Measurements from ENCODE around the gene IFNA7.
A peak's percentile ranks its signal among the peaks of the same experiment; 100 is the strongest.
"Not testable (repeated sequence)": the region's sequence is repeated elsewhere in the genome, so short reads cannot be mapped to it uniquely, and the experiment has no call there.

IFNA7 gene

GRCh38 chr9:21202105-21202504 lies at the start of gene IFNA7:
IFNA7 (minus strand) TSS chr9:21202205; CDS start chr9:21202165, 40 bp downstream.
- DNase-seq, result not testable (repeated sequence)

GRCh38 chr9:21251638-21252037 lies 49.6 kb upstream of the IFNA7 start:
- DNase-seq, result no peak

DNA sequence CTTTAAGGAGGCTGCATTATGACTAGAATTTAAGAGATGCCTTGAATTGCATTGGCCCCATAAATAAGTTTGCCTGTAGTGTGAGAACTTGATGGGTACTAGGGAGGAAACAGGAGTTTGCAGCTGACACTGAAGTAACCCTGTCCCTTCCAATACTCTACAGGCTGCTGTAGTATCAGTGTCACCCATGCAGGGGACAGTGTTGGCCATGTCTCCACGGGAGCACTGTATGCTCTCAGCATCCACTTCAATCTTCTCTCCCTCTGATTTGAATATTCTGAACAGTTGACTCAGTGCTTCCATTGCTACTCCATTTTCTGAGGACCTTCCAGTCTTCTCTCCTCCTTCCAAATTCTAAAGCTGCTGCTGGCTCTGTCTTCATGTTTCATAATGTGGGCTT lies 49.2 kb upstream of the IFNA7 start:
- no peak for DNase-seq

DNA sequence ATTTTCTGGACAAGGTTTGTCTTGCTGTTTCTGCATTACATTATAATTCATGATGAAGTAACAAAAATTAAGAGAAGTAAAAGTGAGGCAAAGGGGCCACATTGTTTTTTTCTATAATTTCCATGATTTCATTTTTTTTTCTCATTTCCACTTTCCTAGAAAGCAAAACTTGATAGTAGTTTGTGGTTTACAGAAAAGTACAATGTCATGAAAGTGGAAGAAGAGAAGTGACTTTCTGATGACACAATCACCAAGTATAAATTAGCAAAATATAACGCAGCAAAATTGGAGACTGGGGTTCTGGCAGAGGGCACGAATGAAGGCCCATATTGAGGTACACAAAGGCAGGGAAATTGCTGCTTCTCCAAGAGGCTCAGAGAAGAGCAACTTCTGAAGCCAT lies 42.8 kb upstream of the IFNA7 start:
- no peak for DNase-seq

GRCh38 chr9:21239911-21240310 lies 37.9 kb upstream of the IFNA7 start, which contains the start of gene IFNA14:
IFNA14 (minus strand) TSS chr9:21240005; CDS start chr9:21239935, 70 bp downstream.
- DNase-seq, result no peak

DNA sequence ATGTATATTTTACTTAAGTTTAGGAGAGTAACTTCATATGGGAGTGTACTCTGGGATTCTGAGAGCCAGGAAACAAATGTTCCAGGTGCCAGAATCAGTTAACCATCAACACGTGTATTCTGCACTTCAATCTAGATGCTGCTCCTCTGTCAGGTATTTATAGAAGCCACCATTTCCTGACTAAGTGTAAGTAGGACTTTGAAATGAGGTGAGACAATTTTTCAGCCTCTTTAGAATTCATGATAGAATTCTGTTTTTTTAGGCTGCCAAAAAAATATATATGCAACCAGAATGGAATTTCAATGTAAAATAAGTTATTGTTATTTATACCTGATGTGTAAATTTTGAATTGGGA lies 34.3 kb upstream of the IFNA7 start:
- DNase-seq, result not testable (repeated sequence)

DNA sequence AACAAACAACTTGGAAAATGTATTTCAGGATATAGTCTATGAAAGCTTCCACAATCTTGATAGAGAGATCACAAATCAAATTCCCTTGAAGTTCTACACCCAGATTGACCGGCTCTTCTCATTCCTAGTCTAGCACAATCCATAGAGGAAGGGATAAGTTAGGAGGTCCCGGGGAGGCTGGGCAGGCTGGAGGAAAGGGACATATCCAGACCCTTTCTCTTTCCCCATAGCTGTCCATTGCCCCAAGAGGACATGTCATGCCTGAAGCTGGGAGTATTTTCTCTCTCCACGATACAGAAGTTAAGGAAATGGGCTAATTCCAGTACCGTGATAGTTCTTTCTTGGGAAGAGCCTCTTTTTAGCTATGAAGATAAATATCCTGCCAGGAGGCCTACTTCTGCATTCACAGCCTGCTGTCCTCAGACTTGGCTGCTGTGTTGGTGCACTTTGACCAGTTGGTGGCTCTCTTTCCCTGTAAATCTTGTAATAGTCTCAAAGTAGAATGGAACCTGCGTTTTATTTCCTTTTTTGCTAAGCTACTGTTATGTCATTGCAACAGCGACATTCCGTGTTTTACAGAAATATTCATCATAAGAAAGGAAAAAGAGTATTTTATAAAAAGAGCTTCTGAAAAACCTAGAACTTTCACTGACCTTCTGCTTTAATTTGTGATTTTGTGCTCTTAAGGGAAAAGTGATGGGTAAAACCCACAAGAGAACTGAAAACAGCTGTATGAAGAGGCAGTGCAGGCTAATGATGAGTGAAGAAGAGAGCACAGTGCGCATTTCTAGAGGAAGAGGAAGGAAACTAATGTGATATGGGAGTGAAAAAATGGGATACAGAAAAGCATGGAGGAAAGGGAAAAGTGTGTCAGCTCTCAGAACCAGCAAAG lies 33.7 kb upstream of the IFNA7 start:
- DNase-seq, result peak; percentile 28

DNA sequence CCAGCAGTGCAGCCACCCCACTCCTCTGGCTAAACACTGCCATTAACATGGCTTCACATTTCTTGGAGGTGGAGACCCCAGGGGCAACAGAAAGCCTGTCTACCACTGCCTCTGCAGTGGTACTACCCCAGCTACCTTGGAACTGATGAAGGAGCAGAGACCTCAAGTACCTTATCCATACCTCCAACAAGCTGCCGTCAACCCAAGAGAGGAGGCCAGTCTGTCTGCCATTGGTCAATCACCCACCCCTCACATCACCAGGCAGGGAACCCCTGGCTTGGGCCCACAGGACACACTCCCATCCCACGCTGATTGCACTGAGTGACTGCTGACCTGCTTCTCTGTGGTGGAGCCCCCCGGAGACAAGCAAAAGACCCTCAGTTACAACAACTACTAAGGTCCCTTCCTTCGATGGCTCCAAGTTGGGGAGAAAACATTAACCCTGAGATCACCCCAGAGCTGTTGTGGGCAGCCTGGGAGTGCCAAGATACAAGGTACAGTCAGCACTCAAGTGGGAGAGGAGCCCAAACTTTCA lies 32.2 kb upstream of the IFNA7 start:
- no peak for DNase-seq

DNA sequence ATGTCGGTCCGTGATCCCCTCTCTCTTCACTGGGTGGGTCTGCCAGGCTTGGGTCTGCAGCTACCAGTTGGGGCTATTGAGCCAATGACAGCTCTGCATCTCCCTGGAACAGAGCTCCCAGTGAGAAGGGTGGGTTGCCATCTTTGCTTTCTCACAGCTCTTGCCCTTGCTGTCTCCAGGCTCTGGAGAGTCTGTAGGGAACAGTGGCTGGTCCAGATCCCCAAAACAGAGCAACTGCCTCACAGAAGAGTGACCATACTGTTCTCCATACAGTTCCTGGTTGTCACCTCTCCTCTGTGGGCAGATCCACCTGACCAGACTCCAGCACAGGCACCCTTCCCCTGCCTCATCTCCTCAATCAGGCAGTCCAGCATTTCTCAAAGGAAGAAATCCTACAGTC lies 31.3 kb upstream of the IFNA7 start:
- no peak for DNase-seq

DNA sequence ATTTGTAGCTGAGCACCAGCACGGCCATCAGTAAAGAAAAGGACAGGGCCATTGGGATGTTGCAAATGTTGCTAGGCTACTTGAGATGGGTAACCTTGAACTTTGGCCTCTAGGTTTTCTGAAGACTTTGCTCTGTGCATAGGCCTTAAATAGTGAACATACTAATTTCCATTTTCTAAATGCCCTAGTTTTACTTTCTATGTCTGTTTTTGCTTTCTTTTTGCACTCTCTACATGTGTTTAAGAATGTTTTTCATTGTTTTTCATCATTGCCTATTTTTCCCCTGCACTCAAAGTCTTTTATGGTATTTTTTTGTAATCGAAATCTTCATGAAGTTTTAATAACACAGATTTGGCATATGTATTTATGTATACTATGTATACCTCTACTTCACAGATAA lies 26.1 kb upstream of the IFNA7 start, which contains the start of gene IFNA17:
IFNA17 (minus strand) TSS at position 101 of the 400 bp plus-strand sequence; CDS start at position 52, 49 bp downstream.
- no peak for DNase-seq

DNA sequence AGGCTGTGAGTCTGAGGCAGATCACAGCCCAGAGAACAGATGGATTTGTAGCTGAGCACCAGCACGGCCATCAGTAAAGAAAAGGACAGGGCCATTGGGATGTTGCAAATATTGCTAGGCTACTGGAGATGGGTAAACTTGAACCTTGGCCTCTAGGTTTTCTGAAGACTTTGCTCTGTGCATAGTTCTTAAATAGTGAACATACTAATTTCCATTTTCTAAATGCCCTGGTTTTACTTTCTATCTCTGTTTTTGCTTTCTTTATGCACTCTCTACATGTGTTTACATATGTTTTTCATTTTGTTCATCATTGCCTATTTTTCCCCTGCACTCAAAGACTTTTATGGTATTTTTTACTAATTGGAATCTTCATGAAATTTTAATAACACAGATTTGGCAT lies 15.2 kb upstream of the IFNA7 start, which contains the start of gene IFNA16:
IFNA16 (minus strand) TSS at position 101 of the 400 bp plus-strand sequence; CDS start at position 95, 6 bp downstream.
- DNase-seq, result not testable (repeated sequence)

DNA sequence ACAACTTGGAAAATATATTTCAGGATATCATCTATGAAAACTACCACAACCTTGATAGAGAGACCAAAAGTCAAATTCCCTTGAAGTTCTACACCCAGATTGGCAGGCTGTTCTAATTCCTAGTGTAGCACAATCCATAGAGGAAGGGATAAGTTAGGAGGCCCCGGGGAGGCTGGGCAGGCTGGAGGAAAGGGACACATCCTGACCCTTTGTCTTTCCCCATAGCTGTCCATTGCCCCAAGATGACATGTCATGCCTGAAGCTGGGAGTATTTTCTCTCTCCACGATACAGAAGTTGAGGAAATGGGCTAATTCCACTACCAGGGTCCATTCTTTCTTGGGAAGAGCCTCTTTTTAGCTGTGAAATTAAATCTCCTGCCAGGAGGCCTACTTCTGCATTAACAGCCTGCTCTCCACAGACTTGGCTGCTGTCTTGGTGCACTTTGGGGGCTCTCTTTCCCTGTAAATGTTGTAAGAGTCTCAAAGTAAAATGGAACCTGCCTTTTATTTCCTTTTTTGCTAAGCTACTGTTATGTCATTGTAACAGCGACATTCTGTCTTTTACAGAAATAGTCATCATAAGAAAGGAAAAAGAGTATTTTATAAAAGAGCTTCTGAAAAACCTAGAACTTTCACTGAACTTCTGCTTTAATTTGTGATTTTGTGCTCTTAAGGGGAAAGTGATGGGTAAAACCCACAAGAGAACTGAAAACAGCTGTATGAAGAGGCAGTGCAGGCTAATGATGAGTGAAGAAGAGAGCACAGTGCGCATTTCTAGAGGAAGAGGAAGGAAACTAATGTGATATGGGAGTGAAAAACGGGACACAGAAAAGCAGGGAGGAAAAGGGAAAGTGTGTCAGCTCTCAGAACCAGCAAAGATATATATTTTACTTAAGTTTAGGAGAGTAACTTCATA lies 11.7 kb upstream of the IFNA7 start:
- not testable (repeated sequence) for DNase-seq

GRCh38 chr9:21212160-21212559 lies 10.2 kb upstream of the IFNA7 start:
- not testable (repeated sequence) for DNase-seq

- not testable (repeated sequence) for DNase-seq
Observed at GRCh38 chr9:21210782-21211181, 8.8 kb upstream of the IFNA7 start.

- no peak for DNase-seq
Observed at GRCh38 chr9:21210311-21210710, 8.3 kb upstream of the IFNA7 start.

- DNase-seq, result not testable (repeated sequence)
Observed at GRCh38 chr9:21207043-21207442, 5.0 kb upstream of the IFNA7 start, which contains the start of gene IFNA10. IFNA10 (minus strand) TSS chr9:21207143; CDS start chr9:21207097, 46 bp downstream.

- DNase-seq, result no peak
Observed at GRCh38 chr9:21205204-21205603, 3.2 kb upstream of the IFNA7 start.

DNA sequence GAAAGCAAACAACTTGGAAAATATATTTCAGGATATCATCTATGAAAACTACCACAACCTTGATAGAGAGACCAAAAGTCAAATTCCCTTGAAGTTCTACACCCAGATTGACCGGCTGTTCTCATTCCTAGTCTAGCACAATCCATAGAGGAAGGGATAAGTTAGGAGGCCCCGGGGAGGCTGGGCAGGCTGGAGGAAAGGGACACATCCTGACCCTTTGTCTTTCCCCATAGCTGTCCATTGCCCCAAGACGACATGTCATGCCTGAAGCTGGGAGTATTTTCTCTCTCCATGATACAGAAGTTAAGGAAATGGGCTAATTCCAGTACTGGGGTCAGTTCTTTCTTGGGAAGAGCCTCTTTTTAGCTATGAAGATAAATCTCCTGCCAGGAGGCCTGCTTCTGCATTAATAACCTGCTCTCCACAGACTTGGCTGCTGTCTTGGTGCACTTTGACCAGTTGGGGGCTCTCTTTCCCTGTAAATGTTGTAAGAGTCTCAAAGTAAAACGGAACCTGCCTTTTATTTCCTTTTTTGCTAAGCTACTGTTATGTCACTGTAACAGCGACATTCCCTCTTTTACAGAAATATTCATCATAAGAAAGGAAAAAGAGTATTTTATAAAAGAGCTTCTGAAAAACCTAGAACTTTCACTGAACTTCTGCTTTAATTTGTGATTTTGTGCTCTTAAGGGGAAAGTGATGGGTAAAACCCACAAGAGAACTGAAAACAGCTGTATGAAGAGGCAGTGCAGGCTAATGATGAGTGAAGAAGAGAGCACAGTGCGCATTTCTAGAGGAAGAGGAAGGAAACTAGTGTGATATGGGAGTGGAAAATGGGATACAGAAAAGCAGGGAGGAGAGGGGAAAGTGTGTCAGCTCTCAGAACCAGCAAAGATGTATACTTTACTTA lies 6.9 kb downstream of the IFNA7 start:
- DNase-seq, result peak; percentile 30

GRCh38 chr9:21187487-21187886 lies 14.5 kb downstream of the IFNA7 start, which contains the start of gene IFNA4:
IFNA4 (minus strand) TSS chr9:21187587; CDS start chr9:21187531, 56 bp downstream.
- not testable (repeated sequence) for DNase-seq

DNA sequence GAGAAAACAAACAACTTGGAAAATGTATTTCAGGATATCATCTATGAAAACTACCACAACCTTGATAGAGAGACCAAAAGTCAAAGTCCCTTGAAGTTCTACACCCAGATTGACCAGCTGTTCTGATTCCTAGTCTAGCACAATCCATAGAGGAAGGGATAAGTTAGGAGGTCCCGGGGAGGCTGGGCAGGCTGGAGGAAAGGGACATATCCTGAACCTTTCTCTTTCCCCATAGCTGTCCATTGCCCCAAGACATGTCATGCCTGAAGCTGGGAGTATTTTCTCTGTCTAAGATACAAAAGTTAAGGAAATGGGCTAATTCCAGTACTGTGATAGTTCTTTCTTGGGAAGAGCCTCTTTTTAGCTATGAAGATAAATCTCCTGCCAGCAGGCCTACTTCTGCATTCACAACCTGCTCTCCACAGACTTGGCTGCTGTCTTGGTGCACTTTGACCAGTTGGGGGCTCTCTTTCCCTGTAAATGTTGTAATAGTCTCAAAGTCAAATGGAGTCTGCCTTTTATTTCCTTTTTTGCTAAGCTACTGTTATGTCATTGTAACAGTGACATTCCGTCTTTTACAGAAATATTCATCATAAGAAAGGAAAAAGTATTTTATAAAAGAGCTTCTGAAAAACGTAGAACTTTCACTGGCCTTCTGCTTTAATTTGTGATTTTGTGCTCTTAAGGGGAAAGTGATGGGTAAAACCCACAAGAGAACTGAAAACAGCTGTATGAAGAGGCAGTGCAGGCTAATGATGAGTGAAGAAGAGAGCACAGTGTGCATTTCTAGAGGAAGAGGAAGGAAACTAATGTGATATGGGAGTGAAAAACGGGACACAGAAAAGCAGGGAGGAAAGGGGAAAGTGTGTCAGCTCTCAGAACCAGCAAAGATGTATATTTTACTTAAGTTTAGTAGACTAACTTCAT lies 18.9 kb downstream of the IFNA7 start:
- peak; percentile 23 for DNase-seq
